MM.1S (cell line): ENCODE data around the gene COL2A1.

ENCODE experiments used
- DNase-seq: peaks from one replicate; pipeline ENCODE4 v3.0.0-alpha.2; 2015
- H2AFZ ChIP-seq: fragments of 300-600 bp; sonication (generic); 2 replicates; pipeline ENCODE4 v1.6.0; 2016; ENCODE audit warnings: antibody characterized with exemption, low read length
- H3F3A ChIP-seq: fragments of 300-600 bp; sonication (generic); 2 replicates; pipeline ENCODE4 v1.6.1; 2016; ENCODE audit warnings: mild to moderate bottlenecking, antibody characterized with exemption, low read length, moderate library complexity, mixed read lengths; ENCODE audit not compliant: insufficient read depth
- H3K27ac ChIP-seq: fragments of 300-600 bp; sonication (generic); 2 replicates; pipeline ENCODE4 v1.5.1; 2016; ENCODE audit warnings: mild to moderate bottlenecking, low read length
- H3K27me3 ChIP-seq: fragments of 300-600 bp; sonication (generic); replicated peaks from 2 replicates; pipeline ENCODE4 v1.6.0; 2016; ENCODE audit warnings: low read length; ENCODE audit not compliant: insufficient read depth
- H3K36me3 ChIP-seq: fragments of 300-600 bp; sonication (generic); replicated peaks from 2 replicates; pipeline ENCODE4 v1.6.1; 2016; ENCODE audit warnings: mild to moderate bottlenecking, low read length, mixed read lengths; ENCODE audit not compliant: insufficient read depth
- H3K4me1 ChIP-seq: fragments of 300-600 bp; sonication (generic); 2 replicates; pipeline ENCODE4 v1.6.1; 2016; ENCODE audit warnings: low read length, mixed read lengths
- H3K4me2 ChIP-seq: fragments of 300-600 bp; sonication (generic); 2 replicates; pipeline ENCODE4 v1.6.0; 2016; ENCODE audit warnings: low read depth, low read length
- H3K4me3 ChIP-seq: fragments of 300-600 bp; sonication (generic); 2 replicates; pipeline ENCODE4 v1.5.1; 2016; ENCODE audit warnings: low read length, mixed read lengths
- H3K79me2 ChIP-seq: fragments of 300-600 bp; sonication (generic); 2 replicates; pipeline ENCODE4 v1.6.1; 2016; ENCODE audit warnings: mixed run types, low read length, mixed read lengths
- H3K9ac ChIP-seq: fragments of 300-600 bp; sonication (generic); 2 replicates; pipeline ENCODE4 v1.6.1; 2016; ENCODE audit warnings: low read length, mixed read lengths
- H3K9me2 ChIP-seq: fragments of 300-600 bp; sonication (generic); replicated peaks from 2 replicates; pipeline ENCODE4 v1.6.1; 2016; ENCODE audit warnings: mild to moderate bottlenecking, low read length, mixed read lengths; ENCODE audit not compliant: insufficient read depth
- H3K9me3 ChIP-seq: fragments of 300-600 bp; sonication (generic); replicated peaks from 2 replicates; pipeline ENCODE4 v1.6.1; 2016; ENCODE audit warnings: mild to moderate bottlenecking, low read length, mixed read lengths; ENCODE audit not compliant: insufficient read depth
- H4K20me1 ChIP-seq: fragments of 300-600 bp; sonication (generic); 2 replicates; pipeline ENCODE4 v1.6.1; 2016; ENCODE audit warnings: mild to moderate bottlenecking, low read length, moderate library complexity, mixed read lengths; ENCODE audit not compliant: insufficient read depth
- EZH2 ChIP-seq: fragments of 300-600 bp; sonication (generic); optimal IDR thresholded peaks from 2 replicates; pipeline ENCODE3; 2017; ENCODE audit warnings: low read depth, mild to moderate bottlenecking, antibody characterized with exemption, low read length, mixed read lengths
- EZH2phosphoT487 ChIP-seq: fragments of 300-600 bp; sonication (generic); IDR thresholded peaks from 2 replicates; pipeline ENCODE4 v1.6.1; 2018; ENCODE audit warnings: antibody characterized with exemption, low read length
- TF ChIP-seq, protein P1 (sequence below): fragments of 300-600 bp; sonication (generic); IDR thresholded peaks from 2 replicates; pipeline ENCODE4 v1.5.1; 2016; ENCODE audit warnings: antibody characterized with exemption, low read length, mixed read lengths

Gene COL2A1

GRCh38 chr12:48034835-48035805, 30.8 kb upstream of the COL2A1 start:
- no peaks in the 10 kb centered on the region for H3K4me1 ChIP-seq
- no peak overlapping the region for H3K4me2 ChIP-seq
- H3K9me2 ChIP-seq, result no peaks in the 10 kb centered on the region
- no peaks in the 10 kb centered on the region for H3K9me3 ChIP-seq
- no peaks in the 10 kb centered on the region for H3K27me3 ChIP-seq
- H3K9ac ChIP-seq, result no peak overlapping the region
- no peak overlapping the region for H3K27ac ChIP-seq
- no peak for DNase-seq
- H4K20me1 ChIP-seq, result no peaks in the 10 kb centered on the region
- no peak overlapping the region for H2AFZ ChIP-seq
- H3K36me3 ChIP-seq, result no peaks in the 10 kb centered on the region
- no peaks in the 10 kb centered on the region for H3K79me2 ChIP-seq
- TF ChIP-seq EZH2, result no peak
- TF ChIP-seq EZH2phosphoT487, result no peak
- TF ChIP-seq, protein P1, sequence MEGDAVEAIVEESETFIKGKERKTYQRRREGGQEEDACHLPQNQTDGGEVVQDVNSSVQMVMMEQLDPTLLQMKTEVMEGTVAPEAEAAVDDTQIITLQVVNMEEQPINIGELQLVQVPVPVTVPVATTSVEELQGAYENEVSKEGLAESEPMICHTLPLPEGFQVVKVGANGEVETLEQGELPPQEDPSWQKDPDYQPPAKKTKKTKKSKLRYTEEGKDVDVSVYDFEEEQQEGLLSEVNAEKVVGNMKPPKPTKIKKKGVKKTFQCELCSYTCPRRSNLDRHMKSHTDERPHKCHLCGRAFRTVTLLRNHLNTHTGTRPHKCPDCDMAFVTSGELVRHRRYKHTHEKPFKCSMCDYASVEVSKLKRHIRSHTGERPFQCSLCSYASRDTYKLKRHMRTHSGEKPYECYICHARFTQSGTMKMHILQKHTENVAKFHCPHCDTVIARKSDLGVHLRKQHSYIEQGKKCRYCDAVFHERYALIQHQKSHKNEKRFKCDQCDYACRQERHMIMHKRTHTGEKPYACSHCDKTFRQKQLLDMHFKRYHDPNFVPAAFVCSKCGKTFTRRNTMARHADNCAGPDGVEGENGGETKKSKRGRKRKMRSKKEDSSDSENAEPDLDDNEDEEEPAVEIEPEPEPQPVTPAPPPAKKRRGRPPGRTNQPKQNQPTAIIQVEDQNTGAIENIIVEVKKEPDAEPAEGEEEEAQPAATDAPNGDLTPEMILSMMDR, result no peak
- H3F3A ChIP-seq, result no peaks in the 10 kb centered on the region
- no peak overlapping the region for H3K4me3 ChIP-seq

- Histone ChIP-seq H4K20me1 (no peaks in the 10 kb centered on the region), H3K9me3 (no peaks in the 10 kb centered on the region), H3K9ac (no peak overlapping the region), H2AFZ (no peak overlapping the region), H3K4me2 (no peak overlapping the region), H3K79me2 (no peaks in the 10 kb centered on the region), H3K9me2 (no peaks in the 10 kb centered on the region), H3K4me3 (no peak overlapping the region), H3K27me3 (no peaks in the 10 kb centered on the region), H3K36me3 (no peaks in the 10 kb centered on the region), H3K4me1 (no peaks in the 10 kb centered on the region), H3F3A (no peaks in the 10 kb centered on the region), H3K27ac (no peak overlapping the region)
- no peak for DNase-seq
- no peak for TF ChIP-seq EZH2
- no peak for TF ChIP-seq EZH2phosphoT487
- TF ChIP-seq, protein P1, result no peak
Observed at GRCh38 chr12:48033451-48033850, 29.2 kb upstream of the COL2A1 start.

- H3K36me3 ChIP-seq, result no peaks in the 10 kb centered on the region
- no peak overlapping the region for H3K9ac ChIP-seq
- no peaks in the 10 kb centered on the region for H3K9me2 ChIP-seq
- H3K27ac ChIP-seq, result no peak overlapping the region
- H2AFZ ChIP-seq, result no peak overlapping the region
- DNase-seq, result no peak
- TF ChIP-seq, protein P1, result no peak
- TF ChIP-seq EZH2 (no peak), EZH2phosphoT487 (no peak)
- H3K4me3 ChIP-seq, result no peak overlapping the region
- no peaks in the 10 kb centered on the region for H3F3A ChIP-seq
- H3K79me2 ChIP-seq, result no peaks in the 10 kb centered on the region
- H3K27me3 ChIP-seq, result no peaks in the 10 kb centered on the region
- H3K9me3 ChIP-seq, result no peaks in the 10 kb centered on the region
- H3K4me1 ChIP-seq, result no peaks in the 10 kb centered on the region
- no peak overlapping the region for H3K4me2 ChIP-seq
- H4K20me1 ChIP-seq, result no peaks in the 10 kb centered on the region
Observed at GRCh38 chr12:48032597-48032996, 28.3 kb upstream of the COL2A1 start.
